Fibroblast of upper back skin (primary cell): Measurements from ENCODE around the gene PXDN.
"Not testable (repeated sequence)": the region's sequence is repeated elsewhere in the genome, so short reads cannot be mapped to it uniquely, and the experiment has no call there.

Experiments
- DNase-seq: peaks from one replicate; pipeline ENCODE4 v3.0.0-alpha.2; 2013

Gene PXDN

GRCh38 chr2:1701556-1702185, 42.6 kb downstream of the PXDN start:
- no peak for DNase-seq

- no peak for DNase-seq
Measured at GRCh38 chr2:1701020-1701419, 43.3 kb downstream of the PXDN start.

DNA sequence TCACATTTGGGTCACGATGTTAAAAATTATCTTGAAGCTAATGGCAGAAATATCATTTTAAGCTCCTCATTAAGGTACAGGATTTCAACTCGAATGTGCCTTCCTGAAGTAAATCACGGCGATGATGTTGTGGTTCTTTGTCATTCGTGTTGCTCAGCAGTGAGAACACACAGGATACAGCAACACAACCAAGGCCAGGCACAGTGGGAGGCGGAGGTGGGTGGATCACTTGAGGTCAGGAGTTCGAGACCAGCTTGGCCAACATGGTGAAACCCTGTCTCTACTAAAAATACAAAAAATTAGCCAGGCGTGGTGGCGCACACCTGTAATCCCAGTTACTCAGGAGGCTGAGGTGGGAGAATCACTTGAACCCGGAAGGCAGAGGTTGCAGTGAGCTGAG, 43.9 kb downstream of the PXDN start:
- not testable (repeated sequence) for DNase-seq

DNA sequence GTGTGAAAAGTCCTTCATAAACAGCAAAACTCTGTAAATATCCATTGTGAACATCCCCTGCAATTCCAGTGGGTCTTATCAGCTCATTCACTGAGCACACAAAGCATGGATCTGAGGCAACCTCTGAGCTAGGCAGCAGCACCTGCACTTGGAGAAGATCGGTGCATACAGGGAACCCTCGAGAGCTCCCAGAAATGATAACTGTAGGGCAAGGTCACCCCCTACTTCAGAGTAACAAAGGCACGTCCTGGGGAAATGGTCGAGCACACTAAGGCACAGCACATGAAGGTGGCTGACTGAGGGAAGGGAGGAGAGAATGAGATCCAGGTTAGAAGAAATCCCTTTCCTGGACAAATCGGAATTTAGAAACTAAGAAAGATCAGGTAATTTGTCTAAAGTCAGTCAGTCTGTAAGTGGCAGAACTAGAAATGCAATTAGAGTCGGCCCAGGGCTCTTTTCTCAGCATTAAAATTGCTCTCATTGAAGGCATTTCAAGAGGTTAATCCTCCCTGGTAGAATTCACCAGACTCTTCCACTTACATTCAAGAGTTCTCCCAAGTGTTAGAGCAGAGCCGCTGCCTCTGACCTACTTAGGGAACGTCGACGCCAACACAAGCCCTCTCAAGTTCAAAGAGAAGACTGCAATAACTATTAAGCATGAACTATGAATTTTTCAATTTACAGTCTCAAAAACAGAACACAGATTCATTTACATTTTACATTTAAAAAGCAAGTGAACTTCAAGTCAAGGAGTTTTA, 45.9 kb downstream of the PXDN start:
- DNase-seq, result no peak

DNA sequence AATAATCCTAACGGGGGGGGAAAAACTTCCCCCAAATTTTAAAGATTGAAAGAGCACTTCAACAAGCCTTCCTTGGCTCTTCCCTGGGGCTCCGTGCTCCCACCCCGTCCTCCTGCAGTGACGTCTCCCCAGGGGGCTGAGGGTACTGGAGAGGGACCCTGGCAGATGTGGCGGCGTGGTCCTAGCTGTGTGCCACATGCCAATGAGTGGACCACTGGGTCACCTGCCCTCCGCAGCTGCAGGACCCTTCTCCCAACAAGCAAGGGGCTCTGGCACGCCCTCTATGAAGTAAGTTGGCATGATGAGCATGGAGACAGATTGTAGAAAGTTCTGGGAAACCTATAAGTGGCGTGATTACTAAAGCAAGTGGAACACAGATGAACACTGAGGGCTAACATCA, 46.7 kb downstream of the PXDN start:
- DNase-seq, result no peak

GRCh38 chr2:1696472-1696871, 47.8 kb downstream of the PXDN start:
- no peak for DNase-seq

DNA sequence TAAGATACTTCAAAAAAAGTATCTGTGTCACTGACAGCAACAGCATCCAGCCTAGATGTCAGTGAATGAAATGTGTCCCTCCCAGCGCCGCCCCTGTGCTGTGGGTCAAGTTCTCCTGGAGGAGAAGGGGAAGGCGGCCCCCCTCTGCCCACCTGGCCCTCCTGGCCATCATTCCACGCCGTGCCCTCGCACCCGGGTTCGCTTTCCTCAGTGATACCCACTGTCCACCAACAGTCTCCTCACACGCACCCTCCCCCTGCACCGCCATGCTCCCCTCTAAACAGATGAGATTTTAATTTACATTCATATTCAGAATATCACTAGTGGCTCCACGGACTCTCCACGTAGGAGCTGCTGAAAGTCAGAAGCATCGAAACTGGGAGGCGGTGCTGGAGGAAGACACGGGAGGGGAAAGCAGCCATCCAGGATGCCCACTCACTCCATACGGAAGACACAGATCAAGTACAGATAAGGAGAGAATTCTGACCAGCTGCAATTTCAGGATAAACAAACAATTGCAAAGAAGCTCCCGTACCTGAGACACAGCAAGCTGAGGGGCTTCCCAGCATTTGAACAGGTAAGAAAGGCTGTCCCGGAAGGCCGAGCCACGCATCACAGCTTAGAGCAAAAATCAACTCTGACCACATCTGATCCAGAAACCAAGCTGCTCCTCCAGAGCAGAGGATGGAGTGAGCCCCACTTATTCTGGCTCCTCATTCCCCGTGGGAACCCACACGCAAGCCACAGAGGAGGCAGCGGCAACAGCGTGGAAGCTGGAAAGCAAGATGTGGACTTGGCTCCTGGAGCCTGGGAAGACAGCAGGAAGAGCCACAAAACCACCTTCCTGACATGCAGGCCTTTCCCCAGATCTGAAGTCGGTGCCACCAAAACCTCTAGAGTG, 49.7 kb downstream of the PXDN start:
- DNase-seq, result no peak

DNA sequence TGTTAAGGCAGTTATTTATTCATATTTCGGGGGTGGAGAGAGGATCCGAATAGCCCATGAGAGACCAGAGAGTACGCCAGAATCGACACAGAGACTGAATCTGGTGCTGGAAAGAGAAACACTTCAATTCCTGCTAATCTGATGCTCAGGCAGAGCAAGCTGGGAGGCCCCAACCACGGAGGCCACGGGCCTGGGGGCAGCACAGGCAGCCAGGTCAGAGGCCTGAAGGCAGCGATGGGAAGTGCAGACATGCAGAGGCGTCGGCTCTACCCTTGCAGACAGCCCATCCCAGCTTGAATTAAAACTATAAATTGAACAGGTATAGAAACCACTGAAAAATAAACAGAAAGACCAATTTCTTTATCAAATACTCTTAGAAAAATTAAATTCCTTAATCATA, 50.6 kb downstream of the PXDN start:
- DNase-seq, result no peak

- no peak for DNase-seq
Measured at GRCh38 chr2:1692342-1692741, 52.0 kb downstream of the PXDN start.

DNA sequence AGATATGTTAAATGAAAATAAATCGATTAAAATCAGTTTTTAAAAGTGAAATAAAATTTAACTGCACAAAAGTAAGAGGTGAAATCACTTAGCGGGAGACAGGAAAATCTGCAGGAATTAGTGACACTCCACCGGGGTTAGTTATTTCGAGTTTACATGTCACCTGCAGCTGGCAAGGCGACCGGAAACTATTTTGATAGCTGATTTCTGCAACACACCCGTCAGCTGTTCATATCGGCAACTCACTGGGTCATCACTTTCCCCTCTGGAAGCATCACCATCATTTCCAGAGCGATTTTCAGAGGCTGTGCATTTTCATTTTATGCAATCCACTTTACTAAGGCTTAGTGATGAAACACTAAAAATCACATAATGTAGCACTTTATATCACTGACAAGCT, 52.9 kb downstream of the PXDN start:
- DNase-seq, result no peak

GRCh38 chr2:1690056-1690775, 54.1 kb downstream of the PXDN start:
- no peak for DNase-seq

- DNase-seq, result no peak
Measured at GRCh38 chr2:1688859-1689258, 55.5 kb downstream of the PXDN start.

DNA sequence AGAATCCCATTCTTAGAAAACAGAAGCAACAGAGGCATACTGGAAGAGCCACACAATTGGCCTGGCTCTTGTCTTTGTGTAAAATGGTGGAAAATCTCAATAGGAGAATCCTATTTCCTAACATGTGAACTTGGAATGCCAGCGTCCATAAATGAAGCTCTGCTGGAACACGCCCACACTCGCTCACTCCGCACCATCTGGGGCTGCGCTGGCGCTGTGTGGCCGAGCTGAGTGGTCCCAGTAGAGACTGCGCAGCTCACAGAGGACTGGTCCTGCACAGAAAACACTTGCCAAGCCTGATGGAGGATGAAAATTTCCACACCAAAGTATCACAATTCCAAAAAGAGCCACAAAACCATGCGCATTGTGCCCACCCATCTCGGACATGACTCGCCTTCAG, 56.2 kb downstream of the PXDN start:
- DNase-seq, result no peak

DNA sequence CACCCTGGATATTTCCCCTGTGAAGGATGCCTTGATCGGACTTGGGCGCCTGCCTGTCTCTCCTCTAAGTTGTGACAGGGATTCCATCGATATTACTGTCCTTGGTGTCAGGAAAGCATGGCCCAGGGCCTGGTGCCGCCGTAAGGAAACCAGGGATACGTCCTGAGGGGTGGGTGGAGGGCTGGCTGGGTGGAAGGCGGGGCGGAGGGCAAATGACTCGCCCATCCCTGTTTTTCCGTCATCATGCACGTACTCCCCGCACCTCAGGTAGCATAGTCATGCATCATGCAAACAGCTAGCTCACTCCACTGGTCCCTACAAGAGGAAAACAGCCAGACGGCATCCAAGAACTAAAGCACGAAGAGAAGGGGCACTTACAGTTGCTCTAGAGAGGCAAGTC, 57.1 kb downstream of the PXDN start:
- no peak for DNase-seq

DNA sequence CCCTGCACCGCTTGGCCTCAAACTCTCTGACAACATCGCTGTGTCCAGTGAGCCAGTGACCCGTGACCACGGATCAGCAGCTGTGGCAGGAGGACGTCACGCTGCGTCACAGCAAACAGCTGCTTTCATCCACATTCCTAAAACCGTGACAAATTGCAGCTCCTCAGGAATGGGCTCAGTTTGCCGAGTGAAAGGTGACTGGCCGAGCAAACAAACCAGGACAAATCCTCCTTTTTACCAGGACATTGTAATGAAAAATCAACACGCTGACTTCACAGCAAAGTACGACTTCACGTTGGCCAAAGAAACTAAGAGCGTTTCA, 57.6 kb downstream of the PXDN start:
- peak; percentile 44 for DNase-seq

DNA sequence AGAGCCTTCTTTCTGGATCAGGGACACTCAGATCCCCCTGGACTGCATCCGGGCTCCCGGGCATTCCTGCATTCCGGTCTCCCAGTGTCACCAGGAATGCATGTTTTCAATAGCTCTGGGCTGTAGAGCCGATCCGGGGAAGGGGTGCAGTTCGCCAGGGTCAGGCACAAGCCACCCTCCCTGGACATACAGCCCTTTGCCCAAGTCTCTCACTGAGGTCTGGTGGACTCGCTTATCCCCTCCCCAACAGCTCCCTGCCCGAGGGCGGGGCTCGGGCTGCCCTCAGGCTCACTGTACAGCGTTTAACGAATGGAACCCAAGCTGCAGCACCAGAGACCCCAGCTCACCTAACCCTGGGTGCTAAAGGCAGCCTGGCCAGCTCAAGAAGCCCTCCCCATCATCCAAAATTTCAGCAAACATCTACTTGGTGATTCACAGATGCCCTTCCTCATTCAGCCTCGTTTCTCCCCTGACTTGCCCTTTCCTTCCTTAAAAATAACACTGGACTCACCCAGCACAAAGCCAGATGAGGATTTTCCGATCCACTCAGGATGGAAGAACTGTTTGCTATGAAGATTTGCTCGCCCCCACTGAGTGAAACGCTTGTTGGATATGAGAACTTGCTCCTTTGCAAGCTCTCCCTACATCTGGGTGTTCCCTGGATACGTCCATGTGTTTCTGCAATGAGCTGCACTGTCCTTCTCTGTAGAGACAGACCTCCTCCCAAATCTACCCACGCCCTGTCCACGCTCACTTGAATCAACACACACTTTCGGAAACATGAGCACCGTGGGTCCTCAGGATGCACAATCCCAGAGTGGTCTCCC, 58.1 kb downstream of the PXDN start:
- peak; percentile 60 for DNase-seq

DNA sequence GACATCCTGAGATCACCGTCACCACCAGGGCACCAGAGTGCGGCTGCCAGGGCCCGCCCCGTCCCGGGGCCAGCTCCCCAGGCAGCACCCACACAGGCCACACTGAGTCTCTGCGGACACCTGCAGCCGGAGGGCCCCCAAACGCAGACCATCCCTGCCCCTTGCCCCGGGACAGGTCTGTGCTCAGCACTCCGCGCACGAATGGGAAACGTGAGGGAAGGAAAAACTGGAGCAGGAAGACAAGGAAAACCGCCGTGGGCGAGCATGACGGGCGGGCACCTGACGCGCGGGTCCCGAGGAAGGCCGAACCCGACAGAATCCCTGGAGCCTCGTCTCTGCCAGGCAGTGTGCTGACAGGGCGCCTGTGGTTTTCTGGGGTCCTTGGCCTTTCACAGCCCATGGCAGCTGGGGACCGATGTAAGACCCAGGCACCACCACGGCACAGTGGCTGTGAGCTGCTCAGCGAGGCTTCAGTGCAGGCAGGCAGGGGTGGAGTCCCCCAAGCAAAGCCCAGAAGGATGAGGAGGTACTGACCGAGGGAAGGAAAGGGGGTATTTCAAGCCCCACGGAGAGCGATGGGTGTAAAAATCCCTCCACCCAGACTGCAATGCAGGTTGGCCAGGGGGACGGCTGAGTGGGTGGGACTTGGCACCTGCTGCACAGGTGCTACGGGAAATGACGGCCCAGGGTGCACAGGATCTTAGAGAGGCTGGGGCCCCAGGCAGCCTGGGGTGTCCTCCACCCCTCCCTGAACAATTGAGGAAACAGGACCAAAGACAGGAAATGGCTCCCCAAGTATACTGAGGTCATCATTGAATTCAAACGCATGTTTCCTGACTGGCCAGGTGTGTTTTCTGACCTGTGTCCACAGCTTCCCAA, 59.0 kb downstream of the PXDN start:
- no peak for DNase-seq

- DNase-seq, result peak; percentile 29
Measured at GRCh38 chr2:1683297-1683696, 61.0 kb downstream of the PXDN start.

DNA sequence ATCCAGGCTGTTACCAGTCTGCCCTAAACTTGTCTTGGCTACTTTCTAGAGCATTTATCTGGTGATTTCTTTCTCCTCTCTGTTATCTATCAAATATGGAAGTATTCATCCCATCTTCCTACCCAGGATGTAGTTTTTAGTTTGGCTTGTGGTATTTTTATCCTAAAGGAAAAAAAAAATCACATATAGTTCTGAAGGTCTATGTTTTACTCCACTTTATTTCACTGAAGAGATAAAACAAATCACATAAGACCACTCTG, 62.2 kb downstream of the PXDN start:
- DNase-seq, result no peak

GRCh38 chr2:1681323-1682180, 62.8 kb downstream of the PXDN start:
- no peak for DNase-seq

DNA sequence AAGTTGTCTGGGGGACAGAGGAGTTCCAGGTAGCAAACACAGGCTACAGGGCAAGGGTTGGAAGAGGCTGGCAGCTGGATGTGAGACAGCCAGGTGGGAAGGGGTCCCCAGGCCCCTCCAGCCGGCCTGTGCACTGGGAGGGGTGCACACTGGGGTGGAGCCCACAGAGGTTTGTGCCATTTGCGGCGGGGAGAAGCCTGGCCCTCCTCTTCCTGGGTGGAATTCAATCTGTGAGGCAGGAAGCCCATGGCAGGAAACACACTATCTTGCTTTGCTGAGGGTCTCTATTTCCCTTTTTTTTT, 63.3 kb downstream of the PXDN start:
- no peak for DNase-seq
